ENCODE measurements around the gene NUAK1. TPM values are rescaled to one million over a fixed set of nuclear protein-coding genes. Genes with fewer than 3 reads are reported as not detected.
A peak's percentile ranks its signal among the peaks of the same experiment; 100 is the strongest.

Gene NUAK1
- total RNA-seq, 1 donor from 2014 or later = 16.6 TPM

GRCh38 chr12:106128585-106129328, 10.0 kb downstream of the NUAK1 start:
- Mint-ChIP-seq H3K36me3 (ENCODE audit: low read depth, unreplicated experiment) (no peaks in the 10 kb centered on the region), H3K27ac (ENCODE audit: unreplicated experiment) (no peak overlapping the region), H3K27me3 (ENCODE audit: unreplicated experiment) (peaks cover 4% of the 10 kb centered on the region), H3K9me3 (ENCODE audit: unreplicated experiment) (no peaks in the 10 kb centered on the region), H3K4me1 (ENCODE audit: unreplicated experiment) (peaks cover 49% of the 10 kb centered on the region), H3K4me3 (ENCODE audit: unreplicated experiment) (no peak overlapping the region)
- TF ChIP-seq CTCF (IDR thresholded peaks at IDR 0.05; ENCODE audit: unreplicated experiment) = no peak
- DNase-seq (ENCODE audit: low spot score) = no peak

DNA sequence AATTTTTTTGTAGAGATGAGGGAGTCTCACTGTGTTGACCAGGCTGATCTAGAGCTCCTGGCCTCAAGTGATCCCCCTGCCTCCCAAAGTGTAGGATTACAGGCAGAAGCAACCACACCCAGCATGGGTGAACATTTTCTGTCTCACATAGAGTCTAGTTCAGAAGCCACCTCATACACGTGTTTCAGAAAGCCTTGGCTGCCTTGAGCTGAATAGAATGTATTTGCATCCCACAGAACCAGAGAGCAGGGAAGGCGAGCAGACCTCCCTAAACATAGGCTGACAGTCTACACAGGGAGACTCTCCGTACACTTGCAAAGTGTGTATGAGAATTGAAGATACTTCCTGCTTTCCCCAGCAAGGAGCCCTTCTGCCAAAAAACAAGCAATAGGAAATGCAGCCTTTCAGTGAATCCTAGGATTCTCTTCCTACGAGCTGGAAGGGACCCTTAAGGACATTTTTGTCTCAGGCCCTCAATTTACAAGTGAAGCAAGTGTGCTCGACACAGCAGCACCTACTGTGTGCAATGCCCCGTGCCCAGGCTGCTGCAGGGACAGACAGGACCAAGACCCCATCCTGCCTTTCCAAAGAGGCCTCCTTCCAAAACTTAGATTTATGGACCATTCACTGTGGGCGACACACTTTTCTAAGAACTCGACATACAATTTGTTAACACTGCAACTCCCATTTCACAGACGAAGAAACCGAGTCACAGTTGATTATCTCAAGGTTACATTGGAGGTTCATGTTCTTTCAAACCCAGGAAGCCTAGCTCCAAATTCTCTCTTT, 11.2 kb downstream of the NUAK1 start:
- TF ChIP-seq CTCF (IDR thresholded peaks at IDR 0.05; ENCODE audit: unreplicated experiment) = no peak
- Mint-ChIP-seq H3K36me3 (ENCODE audit: low read depth, unreplicated experiment) (no peaks in the 10 kb centered on the region), H3K27me3 (ENCODE audit: unreplicated experiment) (peaks cover 4% of the 10 kb centered on the region), H3K27ac (ENCODE audit: unreplicated experiment) (no peak overlapping the region), H3K4me1 (ENCODE audit: unreplicated experiment) (peaks cover 38% of the 10 kb centered on the region), H3K4me3 (ENCODE audit: unreplicated experiment) (no peak overlapping the region), H3K9me3 (ENCODE audit: unreplicated experiment) (no peaks in the 10 kb centered on the region)
- no peak for DNase-seq (ENCODE audit: low spot score)

GRCh38 chr12:106126441-106127337, 12.1 kb downstream of the NUAK1 start:
- no peak for TF ChIP-seq CTCF (IDR thresholded peaks at IDR 0.05; ENCODE audit: unreplicated experiment)
- H3K9me3 Mint-ChIP-seq (ENCODE audit: unreplicated experiment) = no peaks in the 10 kb centered on the region
- no peak overlapping the region for H3K27ac Mint-ChIP-seq (ENCODE audit: unreplicated experiment)
- H3K27me3 Mint-ChIP-seq (ENCODE audit: unreplicated experiment) = peaks cover 7% of the 10 kb centered on the region
- H3K36me3 Mint-ChIP-seq (ENCODE audit: low read depth, unreplicated experiment) = no peaks in the 10 kb centered on the region
- H3K4me1 Mint-ChIP-seq (ENCODE audit: unreplicated experiment) = peaks cover 32% of the 10 kb centered on the region
- no peak for DNase-seq (ENCODE audit: low spot score)
- peak overlapping the region; percentile 47 for H3K4me3 Mint-ChIP-seq (ENCODE audit: unreplicated experiment)

GRCh38 chr12:106125351-106126095, 13.2 kb downstream of the NUAK1 start:
- H3K4me1 Mint-ChIP-seq (ENCODE audit: unreplicated experiment) = peaks cover 30% of the 10 kb centered on the region
- no peak for TF ChIP-seq CTCF (IDR thresholded peaks at IDR 0.05; ENCODE audit: unreplicated experiment)
- peaks cover 7% of the 10 kb centered on the region for H3K27me3 Mint-ChIP-seq (ENCODE audit: unreplicated experiment)
- no peak overlapping the region for H3K27ac Mint-ChIP-seq (ENCODE audit: unreplicated experiment)
- H3K9me3 Mint-ChIP-seq (ENCODE audit: unreplicated experiment) = no peaks in the 10 kb centered on the region
- DNase-seq (ENCODE audit: low spot score) = no peak
- no peak overlapping the region for H3K4me3 Mint-ChIP-seq (ENCODE audit: unreplicated experiment)
- H3K36me3 Mint-ChIP-seq (ENCODE audit: low read depth, unreplicated experiment) = no peaks in the 10 kb centered on the region
